ENCODE data around the gene ABHD17A.

- TF ChIP-seq MLLT1 (IDR thresholded peaks at IDR 0.05) (no peak), FIP1L1 (IDR thresholded peaks at IDR 0.05; ENCODE audit: low read depth, low read length, poor library complexity, severe bottlenecking) (no peak)
Observed at GRCh38 chr19:1847684-1848398, 37.5 kb downstream of the ABHD17A start.

All from K562 (cell line).